Endothelial cell of hepatic sinusoid (primary cell): Measurements from ENCODE around the gene ROBO1.
"Not testable (repeated sequence)": the region's sequence is repeated elsewhere in the genome, so short reads cannot be mapped to it uniquely, and the experiment has no call there.

ENCODE experiments used
- in situ Hi-C: cut with HindIII; loops from 2 replicates; pipeline ENCODE4 v1.10.0; 2017; ENCODE audit warnings: low sequenced_read_pairs

Gene ROBO1

DNA sequence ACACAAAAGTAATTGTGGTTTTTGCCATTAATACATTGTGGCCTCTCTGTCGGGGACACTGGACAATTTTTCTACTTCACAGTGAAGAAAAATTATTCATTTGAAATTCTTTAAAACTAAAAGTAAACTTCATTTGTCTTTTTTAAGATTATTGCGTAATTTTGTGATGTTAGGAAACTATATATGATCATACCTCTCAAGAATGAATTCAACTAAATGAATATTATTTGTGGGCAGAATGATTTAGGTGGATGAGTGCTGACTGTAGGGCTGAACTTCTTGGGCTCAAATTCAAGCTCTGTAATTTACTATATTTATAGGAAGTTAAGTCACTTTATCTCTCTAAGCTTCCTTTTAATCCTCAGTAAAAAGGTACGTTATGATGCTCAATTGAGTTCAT lies 441.2 kb downstream of the ROBO1 start:
- in situ Hi-C loops: no loop called here

DNA sequence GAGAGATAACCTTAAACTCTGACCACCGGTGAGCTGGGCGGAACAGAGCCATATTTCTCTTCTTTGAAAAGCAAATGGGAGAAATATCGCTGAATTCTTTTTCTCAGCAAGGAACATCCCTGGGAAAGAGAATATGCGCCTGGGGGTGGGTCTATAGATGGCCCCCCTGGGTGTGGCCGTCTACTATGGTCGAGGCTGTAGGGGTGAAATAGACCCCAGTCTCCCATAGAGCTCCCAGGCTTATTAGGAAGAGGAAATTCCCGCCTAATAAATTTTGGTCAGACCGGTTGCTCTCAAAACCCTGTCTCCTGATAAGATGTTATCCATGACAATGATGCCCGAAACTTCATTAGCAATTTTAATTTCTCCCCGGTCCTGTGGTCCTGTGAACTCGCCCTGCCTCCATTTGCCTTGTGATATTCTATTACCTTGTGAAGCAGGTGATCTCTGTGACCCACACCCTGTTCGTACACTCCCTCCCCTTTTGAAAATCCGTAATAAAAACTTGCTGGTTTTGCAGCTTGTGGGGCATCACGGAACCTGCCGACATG lies 441.9 kb downstream of the ROBO1 start:
- in situ Hi-C loops: not testable (repeated sequence)

- in situ Hi-C loops: no loop called here
These were observed 450.0 kb downstream of the ROBO1 start for GRCh38 chr3:79317551-79318518.

DNA sequence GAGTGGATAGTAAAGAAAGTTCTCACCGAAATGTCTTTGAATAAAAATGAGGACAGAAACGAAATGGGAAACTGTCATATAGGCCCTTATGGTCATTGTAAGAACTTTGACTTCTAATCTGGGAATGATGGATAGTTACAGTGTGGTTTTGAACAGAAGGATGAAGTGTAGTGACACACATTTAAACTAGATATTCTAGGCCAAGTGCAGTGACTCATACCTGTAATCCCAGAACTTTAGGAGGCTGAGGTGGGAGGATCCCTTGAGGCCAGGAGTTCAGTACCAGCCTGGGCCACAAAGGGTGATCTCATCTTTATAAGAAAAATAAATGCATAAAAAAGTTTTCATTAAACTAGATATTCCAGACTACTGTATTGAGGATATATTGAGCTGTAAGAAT lies 452.8 kb downstream of the ROBO1 start:
- in situ Hi-C loops: no loop called here

- in situ Hi-C loops: no loop called here
These were observed 453.3 kb downstream of the ROBO1 start for GRCh38 chr3:79314544-79314943.

- in situ Hi-C loops: no loop called here
These were observed 457.8 kb downstream of the ROBO1 start for GRCh38 chr3:79310016-79310415.

- in situ Hi-C loops: no loop called here
These were observed 460.7 kb downstream of the ROBO1 start for GRCh38 chr3:79306934-79307570.

- in situ Hi-C loops: not testable (repeated sequence)
These were observed 467.7 kb downstream of the ROBO1 start for GRCh38 chr3:79299949-79300635.

GRCh38 chr3:79297245-79297960 lies 470.4 kb downstream of the ROBO1 start:
- in situ Hi-C loops: no loop called here

DNA sequence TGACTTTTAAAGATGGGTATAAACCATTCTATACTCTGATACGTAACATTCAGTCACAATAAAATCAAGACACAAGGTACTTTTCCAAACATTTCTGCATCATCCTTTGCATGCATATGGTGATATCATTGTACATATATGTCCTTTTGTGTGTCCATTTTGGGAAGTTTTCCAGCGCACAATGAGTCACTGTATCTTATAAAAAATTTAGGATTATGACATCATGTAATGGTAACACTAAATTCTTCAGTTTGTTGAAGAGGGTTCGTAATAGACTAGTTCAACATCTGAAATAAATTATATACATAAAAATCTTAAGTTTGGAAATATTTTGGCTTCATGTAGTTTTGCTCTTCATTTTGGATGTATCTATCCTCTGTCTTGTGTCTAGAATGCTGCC lies 480.9 kb downstream of the ROBO1 start:
- in situ Hi-C loops: no loop called here

DNA sequence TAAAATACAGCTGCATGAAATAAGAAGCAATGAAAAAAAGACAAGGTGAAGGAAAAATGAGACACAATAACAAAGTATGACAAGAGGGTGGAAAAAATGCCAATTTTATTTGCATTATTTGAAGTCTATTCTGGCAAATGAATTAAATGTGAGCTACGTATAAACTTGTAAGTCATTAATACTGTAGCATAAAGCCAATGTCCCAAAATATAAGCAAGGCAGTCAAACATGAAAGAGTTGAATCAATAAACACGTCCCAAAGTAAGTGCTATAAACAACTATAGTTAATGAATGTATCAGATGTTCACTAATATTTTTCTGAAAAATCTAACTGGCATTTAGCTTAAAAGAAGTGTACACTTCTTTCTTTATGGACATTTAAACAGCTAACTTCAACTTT lies 481.9 kb downstream of the ROBO1 start:
- in situ Hi-C loops: no loop called here

- in situ Hi-C loops: no loop called here
These were observed 482.4 kb downstream of the ROBO1 start for GRCh38 chr3:79285380-79285779.

DNA sequence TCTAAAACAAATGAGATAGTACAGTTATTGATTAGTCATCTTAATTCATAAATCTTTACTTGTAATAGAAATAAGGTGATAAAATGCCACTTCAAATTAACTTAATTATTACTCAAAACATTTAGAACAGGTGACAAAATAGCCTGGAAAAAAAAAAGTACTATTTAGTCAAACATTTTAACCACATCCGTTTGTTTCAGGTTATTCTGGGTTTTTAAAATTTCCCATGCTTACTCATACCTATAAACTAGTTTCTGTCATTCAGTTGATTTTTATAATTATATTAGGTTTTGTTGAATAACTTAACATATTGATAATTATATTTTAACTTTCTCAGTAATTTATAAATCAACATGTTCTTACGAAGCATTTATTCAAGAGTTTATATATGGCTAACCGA lies 483.0 kb downstream of the ROBO1 start:
- in situ Hi-C loops: loop anchor here (5.0 kb wide), 1 partner anchor 37 kb away; no protein-coding TSS in a partner anchor

DNA sequence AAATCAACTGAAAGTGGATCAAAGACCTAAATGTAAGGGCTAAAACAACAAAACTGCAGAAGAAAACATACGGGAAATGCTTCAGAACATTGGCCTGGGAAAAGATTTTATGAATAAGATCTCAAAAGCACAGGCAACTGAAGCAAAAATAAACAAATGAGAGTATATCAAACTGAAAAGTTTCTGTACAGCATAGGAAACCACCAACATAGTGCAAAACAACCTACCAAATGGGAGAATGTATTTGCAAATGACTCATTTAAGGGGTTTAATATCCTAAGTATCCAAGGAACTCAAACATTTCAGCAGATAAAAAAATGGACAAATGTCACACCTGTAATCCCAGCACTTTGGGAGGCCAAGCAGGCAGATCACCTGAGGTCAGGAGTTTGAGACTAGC lies 489.1 kb downstream of the ROBO1 start:
- in situ Hi-C loops: no loop called here

- in situ Hi-C loops: no loop called here
These were observed 499.4 kb downstream of the ROBO1 start for GRCh38 chr3:79268422-79268821.

DNA sequence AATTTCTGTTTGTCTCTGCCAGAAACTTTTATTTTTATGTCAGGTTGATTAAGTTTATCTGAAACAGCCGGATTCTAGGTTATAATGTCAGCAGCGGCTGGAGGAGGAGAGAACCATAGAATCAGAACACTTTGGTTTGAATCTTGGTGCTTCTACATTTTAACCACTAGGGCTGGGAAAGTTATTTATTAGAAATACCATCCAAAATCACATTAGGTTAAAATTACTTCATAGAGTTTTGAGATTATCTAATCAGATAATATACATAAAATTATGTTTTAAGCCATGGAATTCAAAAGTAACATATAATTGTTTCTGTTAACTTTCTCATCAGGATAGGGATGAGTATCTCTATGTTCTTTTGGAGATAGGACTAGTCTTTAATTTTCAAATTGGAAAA lies 502.9 kb downstream of the ROBO1 start:
- in situ Hi-C loops: no loop called here

DNA sequence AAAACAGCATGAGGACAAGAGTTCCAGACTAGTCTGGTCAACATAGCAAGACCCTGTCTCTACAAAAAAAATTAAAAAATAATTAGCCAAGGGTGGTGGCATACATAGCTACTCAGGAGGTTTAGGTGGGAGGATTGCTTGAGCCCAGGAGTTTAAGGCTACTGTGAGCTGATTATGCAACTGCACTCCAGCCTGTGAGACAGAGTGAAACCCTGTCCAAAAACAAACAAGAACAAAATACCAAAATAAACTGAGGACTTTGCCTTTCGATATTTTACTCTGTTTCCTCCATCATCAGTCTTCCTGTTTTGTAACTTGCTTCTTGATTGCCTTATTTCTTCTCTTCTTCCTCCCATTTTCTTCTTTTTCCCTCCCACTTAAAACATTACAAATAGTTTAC lies 504.4 kb downstream of the ROBO1 start:
- in situ Hi-C loops: no loop called here

- in situ Hi-C loops: no loop called here
These were observed 509.3 kb downstream of the ROBO1 start for GRCh38 chr3:79258479-79258878.

- in situ Hi-C loops: no loop called here
These were observed 510.0 kb downstream of the ROBO1 start for GRCh38 chr3:79257791-79258190.

GRCh38 chr3:79255702-79256101 lies 512.1 kb downstream of the ROBO1 start:
- in situ Hi-C loops: no loop called here

- in situ Hi-C loops: no loop called here
These were observed 512.5 kb downstream of the ROBO1 start for GRCh38 chr3:79255292-79255691.
